Stimulated activated CD4-positive, alpha-beta T cell treated with anti-CD3 and anti-CD28 coated beads, TNF-alpha, amount 100 ng/mL, for 4 hours (primary cell): ENCODE data around the gene BEND3.
"Not testable (repeated sequence)": the region's sequence is repeated elsewhere in the genome, so short reads cannot be mapped to it uniquely, and the experiment has no call there.

Source experiments
- DNase-seq, 3 experiments: peaks; one replicate each; pipeline ENCODE4 v3.0.0-alpha.2; 2020; ENCODE audit warnings: low read depth in 3 of 3

BEND3 gene

DNA sequence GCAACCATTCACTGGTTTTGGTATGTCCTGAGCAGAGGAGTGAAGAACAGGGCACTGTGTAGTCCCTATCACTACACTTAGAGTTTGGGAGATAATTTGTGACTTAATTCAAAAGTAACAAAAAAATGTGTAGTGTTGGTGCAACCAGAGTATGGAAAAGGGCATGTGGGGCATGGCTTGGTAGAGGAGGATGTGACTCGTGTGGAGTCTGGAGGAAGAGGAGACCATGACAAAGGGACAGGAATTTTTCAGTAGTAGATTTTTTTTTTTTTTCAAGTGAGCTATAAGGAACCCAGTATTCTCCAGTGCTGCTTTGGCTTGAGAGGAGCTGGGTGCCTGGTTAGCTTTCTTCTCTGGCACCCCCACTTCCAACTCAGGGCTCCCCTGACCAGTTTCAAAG is 82.2 kb downstream of the BEND3 start:
- DNase-seq = no peak

DNA sequence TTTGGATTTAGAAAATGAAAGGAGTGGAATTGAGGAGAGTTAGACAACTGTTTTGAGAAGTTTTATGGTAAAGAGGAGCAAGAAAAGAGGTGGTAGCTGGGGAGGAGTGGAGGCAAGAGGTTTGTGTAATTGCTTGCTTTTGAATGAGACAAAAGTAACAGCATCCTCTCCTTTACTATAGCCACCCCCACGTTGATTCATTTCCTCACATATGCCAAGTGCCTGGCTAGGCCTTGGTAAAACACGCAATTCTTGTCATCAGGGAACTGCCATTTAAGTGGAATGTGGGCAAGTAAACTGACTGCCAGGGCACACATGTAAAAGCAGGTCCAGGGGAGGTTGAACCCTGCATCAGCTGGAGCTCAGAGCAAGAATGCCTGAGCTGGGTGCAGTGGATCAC is 83.3 kb downstream of the BEND3 start:
- no peak for DNase-seq

DNA sequence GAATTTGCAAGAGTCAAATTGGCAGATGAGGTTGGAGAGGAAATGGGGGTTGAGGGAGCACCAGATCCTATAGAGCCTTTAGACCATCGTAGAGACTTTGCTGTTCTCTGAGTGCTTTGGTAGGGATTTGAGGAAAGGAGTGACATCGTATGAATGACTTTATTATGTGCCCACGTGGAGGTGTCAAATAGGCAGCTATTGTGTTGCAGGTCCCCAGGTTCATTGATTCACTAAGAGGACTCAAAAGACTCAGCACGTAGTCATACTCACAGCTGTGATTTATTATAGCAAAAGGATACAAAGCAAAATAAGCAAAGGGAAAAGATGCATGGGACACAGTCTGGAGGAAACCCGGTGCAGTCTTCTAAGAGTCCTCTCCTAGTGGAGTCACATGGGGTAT is 85.2 kb downstream of the BEND3 start:
- no peak for DNase-seq

DNA sequence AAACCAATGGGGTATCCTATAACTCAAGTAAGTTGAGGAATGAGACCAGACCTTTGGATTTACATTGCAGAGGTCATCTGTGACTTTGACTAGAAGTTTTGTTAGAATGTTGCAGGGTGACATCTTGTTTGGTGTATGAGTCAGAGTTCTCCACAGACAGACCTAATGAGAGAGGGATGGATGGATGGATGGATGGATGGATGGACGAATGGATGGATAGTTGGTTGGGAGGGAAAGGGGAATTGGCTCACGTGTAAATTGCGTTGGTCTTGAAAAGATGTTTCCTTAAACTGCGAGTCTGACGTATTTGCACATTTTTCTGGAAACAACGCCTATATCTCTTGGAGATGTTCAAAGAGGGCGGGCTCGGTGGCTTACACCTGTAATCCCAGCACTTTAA is 88.3 kb downstream of the BEND3 start:
- DNase-seq = no peak

DNA sequence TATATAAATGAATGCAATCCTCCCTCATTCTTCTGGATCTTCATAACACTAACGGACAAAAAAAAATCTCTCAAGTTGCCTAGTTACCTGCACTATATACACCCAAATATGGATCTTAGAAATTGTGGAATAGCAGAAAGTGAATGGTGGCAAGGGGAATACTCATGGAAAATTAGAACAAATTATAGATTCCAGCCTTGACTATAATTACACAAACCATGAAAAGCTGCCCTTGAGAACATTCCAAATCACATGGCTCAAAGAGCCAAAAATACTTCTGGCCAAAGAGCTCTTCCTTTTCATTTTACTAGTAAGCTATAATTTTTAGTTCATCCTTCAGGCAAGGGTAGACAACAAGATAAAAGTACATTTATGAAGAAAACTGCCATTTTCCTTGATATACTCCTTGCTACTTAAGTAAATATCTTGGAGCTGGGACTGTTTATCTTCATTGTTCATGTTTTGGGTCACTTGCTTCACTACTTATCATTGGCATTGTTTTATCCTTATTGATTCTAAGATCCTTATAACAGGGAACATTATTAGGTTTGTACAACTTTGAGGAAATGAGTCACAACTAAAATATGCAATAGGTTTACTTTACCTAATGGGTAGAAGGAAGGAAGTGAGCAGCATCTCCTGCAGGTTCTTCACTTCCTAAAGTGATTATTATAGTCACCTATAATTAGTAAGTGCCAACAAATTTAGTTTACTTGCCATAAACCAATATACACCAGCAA is 93.7 kb downstream of the BEND3 start:
- no peak for DNase-seq

DNA sequence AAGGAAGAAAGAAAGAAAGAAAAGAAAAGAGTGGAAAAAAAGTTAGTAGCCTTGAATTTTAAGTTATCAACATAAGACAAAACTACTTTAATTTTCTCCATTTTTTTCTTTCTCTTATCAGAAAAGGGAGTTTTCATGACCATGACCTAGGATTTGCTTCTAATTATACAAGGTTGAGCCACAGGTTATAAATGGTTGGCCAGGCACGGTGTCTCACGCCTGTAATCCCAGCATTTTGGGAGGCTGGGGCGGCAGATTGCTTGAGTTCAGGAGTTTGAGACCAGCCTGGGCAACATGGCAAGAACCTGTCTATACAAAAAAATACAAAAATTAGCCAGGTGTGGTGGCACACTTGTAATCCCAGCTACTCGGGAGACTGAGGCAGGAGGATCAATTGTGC is 95.1 kb downstream of the BEND3 start:
- no peak for DNase-seq

DNA sequence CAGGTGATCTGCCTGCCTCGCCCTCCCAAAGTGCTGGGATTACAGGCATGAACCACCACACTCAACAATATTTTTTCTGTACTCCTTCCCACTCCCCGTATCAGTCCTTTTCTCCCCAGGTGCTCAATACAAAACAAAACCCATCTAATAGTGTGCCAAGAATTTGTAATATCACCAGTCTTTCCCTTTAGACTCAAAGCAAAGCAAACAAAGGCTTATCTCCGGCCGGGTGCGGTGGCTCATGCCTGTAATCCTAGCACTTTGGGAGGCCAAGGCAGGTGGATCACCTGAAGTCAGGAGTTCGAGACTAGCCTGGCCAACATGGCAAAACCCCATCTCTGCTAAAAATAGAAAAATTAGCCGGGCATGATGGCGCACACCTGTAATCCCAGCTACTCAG is 95.7 kb downstream of the BEND3 start:
- DNase-seq = not testable (repeated sequence)

DNA sequence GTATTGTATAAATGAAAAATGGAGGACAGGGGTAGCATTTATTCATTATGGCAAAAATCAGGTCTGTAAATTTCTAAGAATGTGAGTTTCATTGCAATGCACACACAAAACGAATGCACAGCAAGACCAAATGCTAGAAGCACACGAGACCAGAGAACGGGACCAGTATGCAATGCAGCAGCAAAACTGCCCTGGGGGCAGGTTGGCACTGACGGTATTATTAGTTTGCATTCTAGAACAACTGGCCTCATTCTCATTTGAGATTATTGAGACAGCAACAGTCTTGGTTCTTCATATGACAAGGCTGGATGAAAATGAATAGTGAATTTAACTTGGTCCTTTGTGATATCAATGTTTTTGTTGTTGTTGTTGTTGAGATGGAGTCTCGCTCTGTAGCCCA is 96.3 kb downstream of the BEND3 start:
- no peak for DNase-seq
